Fibroblast of villous mesenchyme (primary cell): ENCODE results near the gene RIMBP2. TPM values are rescaled to one million over a fixed set of nuclear protein-coding genes. Genes with fewer than 3 reads are reported as not detected.

Source experiments
- DNase-seq: peaks from one replicate; pipeline ENCODE4 v3.0.0-alpha.2; 2010; ENCODE audit warnings: low read depth
- H3K4me3 ChIP-seq: 2 replicates; pipeline ENCODE4 v1.5.1; 2011; ENCODE audit warnings: low read depth, mild to moderate bottlenecking, low read length
- total RNA-seq: library from RNA; depleted of rRNA; stranded (reverse); fragments of >200 nt; gene quantifications from 2 replicates; pipeline ENCODE4 v1.2.3, GENCODE V29; 2012
- TF ChIP-seq, protein P1 (sequence below): IDR thresholded peaks from 2 replicates; pipeline ENCODE4 v1.5.1; 2012; ENCODE audit warnings: low read depth, mild to moderate bottlenecking, low read length; ENCODE audit not compliant: insufficient read depth

RIMBP2 gene
- total RNA-seq, 1 donor = not detected

DNA sequence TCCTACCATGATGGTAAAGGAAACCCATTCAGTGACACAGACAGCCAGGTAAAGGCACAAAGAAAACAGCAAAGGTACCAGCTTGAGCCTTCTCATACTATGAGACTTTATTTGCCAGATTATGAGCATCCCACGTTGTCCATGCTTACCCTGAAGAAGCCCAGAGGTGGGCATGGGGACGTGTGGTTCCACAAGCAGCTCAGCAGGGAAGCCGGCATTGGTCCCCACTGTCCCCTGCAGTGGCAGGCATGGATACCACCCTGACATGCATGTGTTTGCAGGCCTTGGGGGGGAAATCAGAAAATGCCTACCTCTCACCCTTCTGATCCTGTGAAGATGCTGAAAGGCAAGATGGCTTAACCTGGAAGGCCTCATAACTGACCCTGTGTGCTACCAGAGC is 195.3 kb downstream of the RIMBP2 start:
- TF ChIP-seq, protein P1, sequence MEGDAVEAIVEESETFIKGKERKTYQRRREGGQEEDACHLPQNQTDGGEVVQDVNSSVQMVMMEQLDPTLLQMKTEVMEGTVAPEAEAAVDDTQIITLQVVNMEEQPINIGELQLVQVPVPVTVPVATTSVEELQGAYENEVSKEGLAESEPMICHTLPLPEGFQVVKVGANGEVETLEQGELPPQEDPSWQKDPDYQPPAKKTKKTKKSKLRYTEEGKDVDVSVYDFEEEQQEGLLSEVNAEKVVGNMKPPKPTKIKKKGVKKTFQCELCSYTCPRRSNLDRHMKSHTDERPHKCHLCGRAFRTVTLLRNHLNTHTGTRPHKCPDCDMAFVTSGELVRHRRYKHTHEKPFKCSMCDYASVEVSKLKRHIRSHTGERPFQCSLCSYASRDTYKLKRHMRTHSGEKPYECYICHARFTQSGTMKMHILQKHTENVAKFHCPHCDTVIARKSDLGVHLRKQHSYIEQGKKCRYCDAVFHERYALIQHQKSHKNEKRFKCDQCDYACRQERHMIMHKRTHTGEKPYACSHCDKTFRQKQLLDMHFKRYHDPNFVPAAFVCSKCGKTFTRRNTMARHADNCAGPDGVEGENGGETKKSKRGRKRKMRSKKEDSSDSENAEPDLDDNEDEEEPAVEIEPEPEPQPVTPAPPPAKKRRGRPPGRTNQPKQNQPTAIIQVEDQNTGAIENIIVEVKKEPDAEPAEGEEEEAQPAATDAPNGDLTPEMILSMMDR = no peak
- DNase-seq = no peak
- no peak overlapping the region for H3K4me3 ChIP-seq

DNA sequence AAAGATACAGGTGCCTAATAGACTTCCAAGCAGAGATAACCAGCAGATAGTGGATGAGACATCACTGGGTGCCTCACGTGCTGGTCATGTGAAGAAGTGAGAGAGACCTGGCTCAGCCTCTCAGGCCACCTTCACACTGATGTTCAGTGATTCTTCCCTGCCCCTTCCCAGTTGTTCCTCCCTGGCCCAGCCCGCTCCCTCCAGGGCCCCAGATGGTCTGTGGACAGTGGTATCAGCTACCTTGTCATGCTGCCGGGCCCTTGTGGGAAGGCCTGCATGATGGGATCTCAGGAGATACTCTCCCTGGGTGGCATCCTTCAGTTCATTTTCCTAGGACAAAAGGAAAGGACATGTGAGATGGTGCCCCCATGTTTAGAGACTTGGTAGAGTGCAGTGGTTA is 198.5 kb downstream of the RIMBP2 start:
- H3K4me3 ChIP-seq = no peak overlapping the region
- no peak for DNase-seq
- TF ChIP-seq, protein P1 = no peak

DNA sequence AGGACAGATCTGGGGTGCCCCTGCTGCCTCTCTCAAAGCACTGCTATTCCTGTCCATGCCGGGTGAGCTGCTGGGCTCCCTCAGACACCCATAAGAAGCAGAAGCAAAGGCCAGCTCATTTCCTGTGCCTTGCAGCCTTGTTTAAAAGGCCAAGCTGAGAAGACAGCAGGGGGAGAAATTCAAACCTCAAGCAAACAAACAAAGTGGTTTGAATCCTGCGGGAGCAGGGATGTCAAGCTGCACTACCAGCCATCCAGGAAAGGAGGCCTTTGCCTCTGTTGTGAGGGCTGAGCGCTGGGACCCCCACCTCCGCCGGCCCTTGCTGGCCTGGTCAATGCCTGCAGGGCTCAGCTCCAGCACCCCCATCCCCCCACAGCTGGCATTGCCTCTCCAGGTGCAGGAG is 201.9 kb downstream of the RIMBP2 start:
- no peak for DNase-seq
- H3K4me3 ChIP-seq = no peak overlapping the region
- TF ChIP-seq, protein P1 = no peak

DNA sequence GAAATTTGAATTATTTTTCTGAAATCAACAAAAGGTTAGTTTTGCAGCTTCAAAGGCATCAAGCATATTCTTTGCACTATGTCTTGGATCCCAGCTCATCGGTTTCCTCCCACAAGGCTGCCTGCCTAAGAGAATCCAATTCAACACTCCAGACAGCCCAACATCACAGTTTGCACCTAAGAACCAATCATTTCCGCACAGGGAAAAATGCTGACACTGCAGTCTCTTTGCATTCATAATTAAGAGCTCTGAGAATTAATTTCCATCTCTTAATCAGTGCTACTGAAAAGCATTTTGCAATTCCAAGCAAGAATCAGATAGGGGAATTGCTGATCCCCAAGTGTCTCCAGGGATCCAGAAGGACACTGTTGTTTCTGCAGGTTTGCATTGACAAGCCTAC is 202.5 kb downstream of the RIMBP2 start:
- H3K4me3 ChIP-seq = no peak overlapping the region
- no peak for DNase-seq
- TF ChIP-seq, protein P1 = no peak

DNA sequence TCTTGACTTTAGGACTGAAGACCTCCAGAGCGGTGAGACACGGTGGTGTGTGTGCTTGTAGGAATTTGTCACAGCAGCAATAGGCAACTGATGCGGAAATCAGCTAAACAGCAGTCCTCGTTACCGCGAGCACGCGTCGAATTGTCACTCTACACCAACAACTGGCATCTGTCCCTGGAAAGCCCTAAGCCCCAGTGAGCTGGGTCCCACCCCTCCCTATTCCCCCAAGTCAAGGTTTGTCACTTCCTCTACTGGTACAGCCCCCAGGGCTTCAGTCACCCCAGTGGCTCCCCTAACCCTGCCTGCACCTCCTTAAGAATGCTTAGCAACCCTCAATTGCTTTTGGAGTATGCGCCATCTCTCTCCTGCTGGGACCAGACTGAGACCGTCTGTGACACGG is 204.8 kb downstream of the RIMBP2 start:
- TF ChIP-seq, protein P1 = no peak
- H3K4me3 ChIP-seq = no peak overlapping the region
- DNase-seq = no peak

DNA sequence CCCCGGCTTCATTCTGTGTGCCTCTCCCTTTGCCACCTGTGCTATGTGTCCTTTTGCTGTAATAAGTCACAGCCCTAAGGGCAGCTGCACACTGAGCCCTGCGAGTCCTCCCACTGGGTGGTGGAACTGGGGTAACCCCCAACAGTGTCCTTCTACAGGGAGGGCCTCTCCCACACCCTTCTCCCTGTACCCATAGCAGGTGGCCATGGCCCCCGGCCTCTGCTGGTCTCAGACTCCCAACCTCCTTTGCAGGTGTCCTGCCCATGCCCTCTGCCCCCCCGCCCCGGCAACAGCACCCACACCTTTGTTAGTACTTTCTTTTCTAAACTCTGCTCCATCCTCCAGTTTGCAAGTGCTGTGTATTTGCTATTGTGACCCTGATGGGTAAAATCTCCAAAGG is 206.6 kb downstream of the RIMBP2 start:
- DNase-seq = no peak
- H3K4me3 ChIP-seq = no peak overlapping the region
- TF ChIP-seq, protein P1 = no peak

DNA sequence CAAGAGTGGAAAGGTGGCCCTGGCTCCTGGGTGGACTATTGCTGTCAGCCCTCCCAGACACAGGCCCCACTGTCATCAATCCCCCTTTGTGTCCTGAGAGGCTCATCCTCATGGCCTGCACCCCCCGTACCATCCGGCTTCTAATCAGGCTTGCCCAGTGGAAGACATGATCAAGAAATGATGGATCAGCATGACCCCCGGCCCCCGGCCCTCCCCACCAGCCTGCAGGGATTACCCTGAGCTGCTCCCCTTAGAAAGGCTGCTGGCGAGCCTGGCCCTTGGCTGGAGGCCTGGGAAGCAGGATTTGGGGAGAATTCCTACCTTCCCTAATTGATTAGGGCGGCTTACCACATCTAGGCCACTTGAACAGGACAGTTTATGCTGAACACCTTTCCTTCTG is 207.3 kb downstream of the RIMBP2 start:
- TF ChIP-seq, protein P1 = no peak
- no peak overlapping the region for H3K4me3 ChIP-seq
- DNase-seq = no peak
